Heart right ventricle (tissue), 16 donors: ENCODE results near the gene SLC35F3. TPM values are rescaled to one million over a fixed set of nuclear protein-coding genes. Genes with fewer than 3 reads are reported as not detected.

Experiments
- ATAC-seq, 8 donors: fragments of 200-7000 bp; cut with Tn5 transposase; one replicate each; pipeline ENCODE4 v1.9.1; 2020; ENCODE audit warnings: mild to moderate bottlenecking in 8 of 8, moderate library complexity in 8 of 8, moderate number of reproducible peaks in 1 of 8
- DNase-seq, 2 donors: peaks; one replicate each; pipeline ENCODE4 v3.0.0-alpha.2; 2020
- H3K27ac ChIP-seq, 10 donors: fragments of 200-600 bp; sonication (generic) in 2 of 10; one replicate each; pipeline versions ENCODE4 v1.5.0 to v1.8.0; 2020 to 2022; ENCODE audit warnings: mild to moderate bottlenecking in 3 of 10
- H3K27me3 ChIP-seq, 7 donors: fragments of 200-600 bp; one replicate each; pipeline ENCODE4 v1.8.0; 2021 to 2022; ENCODE audit warnings: mild to moderate bottlenecking in 2 of 7
- H3K36me3 ChIP-seq, 9 donors: fragments of 200-600 bp; sonication (generic) in 1 of 9; one replicate each; pipeline versions ENCODE4 v1.5.0 to v1.8.0; 2020 to 2022; ENCODE audit warnings: mild to moderate bottlenecking in 2 of 9
- H3K4me1 ChIP-seq, 9 donors: fragments of 200-600 bp; sonication (generic) in 1 of 9; one replicate each; pipeline versions ENCODE4 v1.5.0 to v1.8.0; 2020 to 2022; ENCODE audit warnings: mild to moderate bottlenecking in 4 of 9
- H3K4me3 ChIP-seq, 10 donors: fragments of 200-600 bp; sonication (generic) in 2 of 10; one replicate each; pipeline versions ENCODE4 v1.5.0 to v1.8.0; 2020 to 2022; ENCODE audit warnings: mild to moderate bottlenecking in 7 of 10, moderate library complexity in 2 of 10
- H3K9me3 ChIP-seq, 11 donors: fragments of 200-600 bp in 10 of 11; sonication (generic) in 2 of 11; one replicate each; pipeline versions ENCODE4 v1.5.0 to v1.8.0; 2013 to 2022; ENCODE audit warnings: mild to moderate bottlenecking in 2 of 11, control low read depth in 1 of 11, moderate library complexity in 1 of 11
- WGBS, 2 donors: extraction: QIAGEN DNeasy Blood & Tissue Kit; methylation state at CpG; one replicate each; pipeline ENCODE4 v1.1.7; 2013; ENCODE audit warnings: inconsistent platforms in 1 of 2; 5-methylcytosine and 5-hydroxymethylcytosine counted together
- intact Hi-C, 10 donors: fragments of 100-400 bp; cut with DNase I; formaldehyde crosslinking; loops; one replicate each; pipeline versions ENCODE4 v1.11.1 to v1.14.2; 2022
- polyA plus RNA-seq, 2 donors: library from polyadenylated mRNA; stranded (reverse); fragments of 200-250 nt; gene quantifications; one replicate each; pipeline ENCODE4 v1.2.3, GENCODE V29; 2013
- total RNA-seq, 10 donors: library from RNA; stranded (reverse); fragmentation: NEBNext Ultra II Directional in 3 of 10; extraction: Animal tissue kit (Norgen Biotek cat#: 25700) in 3 of 10; gene quantifications; one replicate each; pipeline versions ENCODE4 v1.2.1 to v1.2.4, GENCODE V29; 2021 to 2023
- TF ChIP-seq, protein P1 (sequence below), 9 donors: fragments of 200-600 bp; sonication (generic) in 2 of 9; IDR thresholded peaks; one replicate each; pipeline versions ENCODE4 v1.5.0 to v1.8.0; 2021 to 2022; ENCODE audit warnings: antibody characterized with exemption in 9 of 9, mild to moderate bottlenecking in 5 of 9, moderate library complexity in 1 of 9
- donor health status: Arrhythmogenic right ventricular cardiomyopathy.
- donor health status: ischemic (EF 13 %, LVEDD 7.1; RV severe dilation, severe dysfunction).
- donor health status: healthy with polysubstance abuse.
- donor health status: DM: no; HTN: yes; CAD: no.
- donor health status: DM: no; HTN: no; CAD: no.
- donor health status: ischemic (EF 25% LVEDD 6.9; RV normal size, moderate dysfunction).
- donor health status: ischemic (EF 25% LVEDD 5.7; RV mildly dilated, moderate dysfunction).
- donor health status: healthy.
- donor health status: DM: yes; HTN: yes; CAD: no.
- donor health status: Ischemic cardiomyopathy.
- donor health status: ischemic (EF 35%, LVEDD 5.7; RV mildly dilated, moderate dysfunction).
- donor health status: nonischemic (EF 11% LVEDD 7.7; RV severe dilation, severe dysfunction).
- donor health status: DM: yes; HTN: yes; CAD: no.
- donor health status: PGD.
- donor health status: ischemic (EF 29% LVEDD 5.4; RV normal size, mild dysfunction).
- donor health status: nonischemic (EF 23%, LVEDD 6.1; RV moderate dilation, normal function).

SLC35F3 gene
- total and polyA plus RNA-seq, 12 donors, result 0.04 to 0.09 (median 0.09) TPM; not detected in 9

- H3K9me3 ChIP-seq, result peaks cover 0 to 20% (median 0%) of the 10 kb centered on the region in 11 donors
- H3K27me3 ChIP-seq, result peaks cover 0 to 18% (median 4%) of the 10 kb centered on the region in 7 donors
- H3K36me3 ChIP-seq, result no peaks in the 10 kb centered on the region
- WGBS, 2 donors, result 82 to 90% methylated on average over 1 of the region's 1 CpG
- intact Hi-C loops, result no loop called here
- H3K4me1 ChIP-seq, result no peaks in the 10 kb centered on the region
- TF ChIP-seq, protein P1, sequence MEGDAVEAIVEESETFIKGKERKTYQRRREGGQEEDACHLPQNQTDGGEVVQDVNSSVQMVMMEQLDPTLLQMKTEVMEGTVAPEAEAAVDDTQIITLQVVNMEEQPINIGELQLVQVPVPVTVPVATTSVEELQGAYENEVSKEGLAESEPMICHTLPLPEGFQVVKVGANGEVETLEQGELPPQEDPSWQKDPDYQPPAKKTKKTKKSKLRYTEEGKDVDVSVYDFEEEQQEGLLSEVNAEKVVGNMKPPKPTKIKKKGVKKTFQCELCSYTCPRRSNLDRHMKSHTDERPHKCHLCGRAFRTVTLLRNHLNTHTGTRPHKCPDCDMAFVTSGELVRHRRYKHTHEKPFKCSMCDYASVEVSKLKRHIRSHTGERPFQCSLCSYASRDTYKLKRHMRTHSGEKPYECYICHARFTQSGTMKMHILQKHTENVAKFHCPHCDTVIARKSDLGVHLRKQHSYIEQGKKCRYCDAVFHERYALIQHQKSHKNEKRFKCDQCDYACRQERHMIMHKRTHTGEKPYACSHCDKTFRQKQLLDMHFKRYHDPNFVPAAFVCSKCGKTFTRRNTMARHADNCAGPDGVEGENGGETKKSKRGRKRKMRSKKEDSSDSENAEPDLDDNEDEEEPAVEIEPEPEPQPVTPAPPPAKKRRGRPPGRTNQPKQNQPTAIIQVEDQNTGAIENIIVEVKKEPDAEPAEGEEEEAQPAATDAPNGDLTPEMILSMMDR (IDR thresholded peaks at IDR 0.05), result no peak
- H3K4me3 ChIP-seq, result no peak overlapping the region
- ATAC-seq, result no peak
- no peak overlapping the region for H3K27ac ChIP-seq
- DNase-seq, result no peak
These were observed 103.2 kb downstream of the SLC35F3 start for GRCh38 chr1:234007684-234008083.

GRCh38 chr1:234008591-234008990, 104.1 kb downstream of the SLC35F3 start:
- H3K4me3 ChIP-seq, result no peak overlapping the region
- no peaks in the 10 kb centered on the region for H3K36me3 ChIP-seq
- DNase-seq, result no peak
- TF ChIP-seq, protein P1 (IDR thresholded peaks at IDR 0.05), result no peak
- no peak for ATAC-seq
- peaks cover 0 to 20% (median 0%) of the 10 kb centered on the region in 11 donors for H3K9me3 ChIP-seq
- H3K4me1 ChIP-seq, result no peaks in the 10 kb centered on the region
- H3K27ac ChIP-seq, result no peak overlapping the region
- peaks cover 0 to 18% (median 4%) of the 10 kb centered on the region in 7 donors for H3K27me3 ChIP-seq
- intact Hi-C loops, result no loop called here

DNA sequence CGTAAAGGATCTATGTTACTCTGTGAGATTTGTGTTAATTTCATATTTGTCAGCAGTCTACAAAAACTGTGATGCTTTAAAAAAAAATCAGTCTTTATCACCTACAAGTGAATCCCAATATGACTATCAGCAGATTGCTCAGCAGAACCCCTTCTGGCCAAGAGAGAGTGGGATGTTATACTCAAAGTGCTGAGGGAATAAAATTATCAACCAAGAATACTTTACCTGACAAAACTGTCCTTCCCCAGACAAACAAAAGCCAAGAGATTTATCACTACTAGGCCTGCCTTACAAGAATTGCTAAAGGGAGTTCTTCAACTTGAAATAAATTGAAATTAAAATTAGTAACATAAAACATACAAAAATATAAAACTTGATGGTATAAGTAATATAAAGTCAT, 105.2 kb downstream of the SLC35F3 start:
- Histone ChIP-seq H3K4me1 (no peaks in the 10 kb centered on the region), H3K27ac (no peak overlapping the region), H3K36me3 (no peaks in the 10 kb centered on the region), H3K4me3 (no peak overlapping the region), H3K9me3 (peaks cover 0 to 20% (median 0%) of the 10 kb centered on the region in 11 donors), H3K27me3 (peaks cover 0 to 16% (median 4%) of the 10 kb centered on the region in 7 donors)
- 86% methylated on average over 1 of the region's 1 CpG for WGBS, 2 donors
- DNase-seq (no peak), ATAC-seq (no peak)
- intact Hi-C loops, result no loop called here
- TF ChIP-seq, protein P1 (IDR thresholded peaks at IDR 0.05), result no peak

DNA sequence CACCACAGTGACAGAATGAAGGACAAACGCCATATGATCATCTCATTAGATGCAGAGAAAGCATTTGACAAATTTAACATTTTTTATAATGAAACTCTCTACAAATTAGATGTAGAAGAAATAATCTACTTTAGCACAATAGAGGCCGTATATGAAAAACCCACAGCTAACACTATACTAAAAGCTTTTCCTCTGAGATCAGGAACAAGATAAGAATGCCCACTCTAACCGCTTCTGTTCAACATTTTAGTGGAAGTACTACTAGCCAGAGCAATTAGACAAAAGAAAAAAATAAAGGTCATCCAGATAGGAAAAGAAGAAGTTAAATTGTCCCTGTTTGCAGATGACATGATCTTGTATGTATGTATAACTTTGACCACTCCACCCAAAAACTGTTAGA, 109.7 kb downstream of the SLC35F3 start:
- Histone ChIP-seq H3K27me3 (peaks cover 0 to 7% (median 0%) of the 10 kb centered on the region in 7 donors), H3K36me3 (no peaks in the 10 kb centered on the region), H3K27ac (no peak overlapping the region), H3K9me3 (peaks cover 0 to 16% (median 0%) of the 10 kb centered on the region in 11 donors), H3K4me3 (no peak overlapping the region), H3K4me1 (no peaks in the 10 kb centered on the region)
- ATAC-seq (no peak), DNase-seq (no peak)
- intact Hi-C loops, result no loop called here
- TF ChIP-seq, protein P1 (IDR thresholded peaks at IDR 0.05), result no peak
- 62 to 75% methylated on average over 3 of the region's 3 CpGs for WGBS, 2 donors
